Heart left ventricle (tissue), 16 donors: ENCODE results near the gene GID4. TPM values are rescaled to one million over a fixed set of nuclear protein-coding genes. Genes with fewer than 3 reads are reported as not detected.

Source experiments
- ATAC-seq, 4 donors: fragments of 200-7000 bp; cut with Tn5 transposase; one replicate each; pipeline ENCODE4 v1.9.1; 2020 to 2022; ENCODE audit warnings: moderate library complexity in 4 of 4, mild to moderate bottlenecking in 3 of 4, moderate number of reproducible peaks in 1 of 4
- DNase-seq, 5 donors: peaks; one replicate each; pipeline ENCODE4 v3.0.0-alpha.2; 2020
- H3K27ac ChIP-seq, 12 donors: fragments of 200-600 bp; sonication (generic) in 4 of 12; one replicate each; pipeline versions ENCODE4 v1.5.0 to v1.8.0; 2016 to 2022; ENCODE audit warnings: mild to moderate bottlenecking in 2 of 12
- H3K27me3 ChIP-seq, 9 donors: fragments of 200-600 bp; sonication (generic) in 2 of 9; one replicate each; pipeline versions ENCODE4 v1.5.1 to v1.8.0; 2016 to 2022; ENCODE audit warnings: mild to moderate bottlenecking in 3 of 9
- H3K36me3 ChIP-seq, 9 donors: fragments of 200-600 bp; sonication (generic) in 2 of 9; one replicate each; pipeline versions ENCODE4 v1.5.0 to v1.8.0; 2018 to 2022; ENCODE audit warnings: mild to moderate bottlenecking in 2 of 9
- H3K4me1 ChIP-seq, 12 donors: fragments of 200-600 bp; sonication (generic) in 4 of 12; one replicate each; pipeline versions ENCODE4 v1.5.0 to v1.8.0; 2016 to 2022; ENCODE audit warnings: mild to moderate bottlenecking in 3 of 12
- H3K4me3 ChIP-seq, 12 donors: fragments of 200-600 bp; sonication (generic) in 4 of 12; one replicate each; pipeline versions ENCODE4 v1.5.0 to v1.8.0; 2017 to 2022; ENCODE audit warnings: mild to moderate bottlenecking in 9 of 12, moderate library complexity in 4 of 12
- H3K9me3 ChIP-seq, 12 donors: fragments of 200-600 bp; sonication (generic) in 4 of 12; one replicate each; pipeline versions ENCODE4 v1.5.0 to v1.8.0; 2016 to 2022; ENCODE audit warnings: mild to moderate bottlenecking in 1 of 12
- POLR2A ChIP-seq, 2 donors: fragments of 450-650 bp; IDR thresholded peaks; one replicate each; pipeline ENCODE4 v1.6.1; 2017; ENCODE audit warnings: antibody characterized with exemption in 2 of 2, mild to moderate bottlenecking in 2 of 2, moderate library complexity in 2 of 2
- WGBS, 4 donors: extraction: QIAGEN DNeasy Blood & Tissue Kit in 2 of 4; methylation state at CpG; one replicate each; pipeline versions ENCODE4 v1.1.5 to v1.1.7; 2013 to 2018; 5-methylcytosine and 5-hydroxymethylcytosine counted together
- intact Hi-C, 10 donors: fragments of 100-400 bp; cut with DNase I; formaldehyde crosslinking; loops; one replicate each; pipeline versions ENCODE4 v1.11.1 to v1.14.2; 2022
- polyA plus RNA-seq, 2 donors: library from polyadenylated mRNA; stranded (reverse); fragments of 200-250 nt; gene quantifications; one replicate each; pipeline ENCODE4 v1.2.3, GENCODE V29; 2013
- total RNA-seq, 9 donors: library from RNA; depleted of rRNA in 2 of 9; stranded (reverse); fragments of >200 nt in 2 of 9; fragmentation: NEBNext Ultra II Directional in 3 of 9; extraction: Animal tissue kit (Norgen Biotek cat#: 25700) in 3 of 9; gene quantifications; one replicate each; pipeline versions ENCODE4 v1.1.0 to v1.2.4, GENCODE V29; 2016 to 2023
- TF ChIP-seq, protein P1 (sequence below), 12 donors: fragments of 200-600 bp; sonication (generic) in 4 of 12; IDR thresholded peaks; one replicate each; pipeline versions ENCODE4 v1.5.0 to v1.8.0; 2018 to 2022; ENCODE audit warnings: antibody characterized with exemption in 12 of 12, mild to moderate bottlenecking in 5 of 12
- donor health status: ischemic (EF 13 %, LVEDD 7.1; RV severe dilation, severe dysfunction).
- donor health status: healthy with polysubstance abuse.
- donor health status: DM: no; HTN: yes; CAD: no.
- donor health status: DM: no; HTN: no; CAD: no.
- donor health status: ischemic (EF 25% LVEDD 6.9; RV normal size, moderate dysfunction).
- donor health status: ischemic (EF 25% LVEDD 5.7; RV mildly dilated, moderate dysfunction).
- donor health status: healthy.
- donor health status: DM: yes; HTN: yes; CAD: no.
- donor health status: ischemic (EF 35%, LVEDD 5.7; RV mildly dilated, moderate dysfunction).
- donor health status: nonischemic (EF 11% LVEDD 7.7; RV severe dilation, severe dysfunction).
- donor health status: DM: yes; HTN: yes; CAD: no.
- donor health status: PGD.
- donor health status: ischemic (EF 29% LVEDD 5.4; RV normal size, mild dysfunction).
- donor health status: nonischemic (EF 23%, LVEDD 6.1; RV moderate dilation, normal function).

Gene GID4
- total and polyA plus RNA-seq, 11 donors: 8.0 to 27.7 (median 18.2) TPM

DNA sequence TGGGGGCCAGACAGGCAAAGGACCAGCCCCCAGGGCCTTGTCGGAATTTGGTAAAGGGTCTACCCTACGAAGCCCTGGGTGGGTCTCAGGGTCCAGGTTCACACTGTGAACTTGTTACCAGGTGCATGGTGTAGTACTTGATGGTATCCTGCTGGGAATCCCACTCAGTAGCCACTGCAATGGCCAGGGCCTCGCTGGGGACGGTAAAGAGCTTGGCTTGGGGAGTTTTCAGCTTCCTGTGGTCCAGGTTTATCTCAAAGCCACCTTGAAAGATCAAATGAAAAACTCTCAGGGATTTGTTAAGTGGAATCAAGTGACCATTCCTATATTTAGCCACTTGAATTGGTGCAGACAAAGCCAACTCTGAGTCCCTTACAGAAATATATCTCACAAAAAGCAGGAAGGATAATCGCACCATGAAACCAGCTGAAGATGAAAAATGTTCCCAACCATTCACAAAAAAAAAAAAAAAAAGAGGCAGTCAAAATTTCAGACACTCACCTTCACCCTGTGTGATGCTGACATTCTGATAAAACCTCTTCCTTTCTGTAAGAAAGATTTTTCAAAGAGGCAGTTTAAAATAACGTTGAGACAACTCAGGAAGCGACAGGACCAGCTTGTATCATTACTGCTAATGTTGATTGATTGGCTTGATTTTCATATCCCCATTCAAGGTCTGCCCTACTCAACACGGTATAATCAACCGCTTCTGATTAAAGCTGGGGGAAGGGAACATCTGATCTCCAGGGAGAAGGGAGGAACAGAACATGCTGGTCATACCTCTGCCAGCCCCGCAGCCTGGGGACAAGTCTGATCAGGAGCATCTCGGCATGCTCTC, 10.9 kb upstream of the GID4 start:
- DNase-seq: no peak
- H3K9me3 ChIP-seq: no peaks in the 10 kb centered on the region
- TF ChIP-seq, protein P1, sequence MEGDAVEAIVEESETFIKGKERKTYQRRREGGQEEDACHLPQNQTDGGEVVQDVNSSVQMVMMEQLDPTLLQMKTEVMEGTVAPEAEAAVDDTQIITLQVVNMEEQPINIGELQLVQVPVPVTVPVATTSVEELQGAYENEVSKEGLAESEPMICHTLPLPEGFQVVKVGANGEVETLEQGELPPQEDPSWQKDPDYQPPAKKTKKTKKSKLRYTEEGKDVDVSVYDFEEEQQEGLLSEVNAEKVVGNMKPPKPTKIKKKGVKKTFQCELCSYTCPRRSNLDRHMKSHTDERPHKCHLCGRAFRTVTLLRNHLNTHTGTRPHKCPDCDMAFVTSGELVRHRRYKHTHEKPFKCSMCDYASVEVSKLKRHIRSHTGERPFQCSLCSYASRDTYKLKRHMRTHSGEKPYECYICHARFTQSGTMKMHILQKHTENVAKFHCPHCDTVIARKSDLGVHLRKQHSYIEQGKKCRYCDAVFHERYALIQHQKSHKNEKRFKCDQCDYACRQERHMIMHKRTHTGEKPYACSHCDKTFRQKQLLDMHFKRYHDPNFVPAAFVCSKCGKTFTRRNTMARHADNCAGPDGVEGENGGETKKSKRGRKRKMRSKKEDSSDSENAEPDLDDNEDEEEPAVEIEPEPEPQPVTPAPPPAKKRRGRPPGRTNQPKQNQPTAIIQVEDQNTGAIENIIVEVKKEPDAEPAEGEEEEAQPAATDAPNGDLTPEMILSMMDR (IDR thresholded peaks at IDR 0.05): no peak
- H3K27me3 ChIP-seq: no peaks in the 10 kb centered on the region
- intact Hi-C loops: loop anchor here in 3 of 10 donors (2.0 to 5.0 kb wide), 3 partner anchors 14 to 56 kb away; partner anchors contain the start of genes DRC3 (in 1 of the 3) and TOM1L2 (in 1 of the 3)
- peaks cover 0 to 25% (median 4%) of the 10 kb centered on the region in 9 donors for H3K36me3 ChIP-seq
- peaks cover 0 to 59% (median 23%) of the 10 kb centered on the region in 12 donors for H3K4me1 ChIP-seq
- no peak overlapping the region for H3K4me3 ChIP-seq
- peak overlapping the region; percentile 49 to 93 (median 78) for H3K27ac ChIP-seq
- peak; percentile 38 to 70 (median 48) for ATAC-seq
- WGBS, 4 donors: 38 to 56% (median 47%) methylated on average over 11 of the region's 11 CpGs

DNA sequence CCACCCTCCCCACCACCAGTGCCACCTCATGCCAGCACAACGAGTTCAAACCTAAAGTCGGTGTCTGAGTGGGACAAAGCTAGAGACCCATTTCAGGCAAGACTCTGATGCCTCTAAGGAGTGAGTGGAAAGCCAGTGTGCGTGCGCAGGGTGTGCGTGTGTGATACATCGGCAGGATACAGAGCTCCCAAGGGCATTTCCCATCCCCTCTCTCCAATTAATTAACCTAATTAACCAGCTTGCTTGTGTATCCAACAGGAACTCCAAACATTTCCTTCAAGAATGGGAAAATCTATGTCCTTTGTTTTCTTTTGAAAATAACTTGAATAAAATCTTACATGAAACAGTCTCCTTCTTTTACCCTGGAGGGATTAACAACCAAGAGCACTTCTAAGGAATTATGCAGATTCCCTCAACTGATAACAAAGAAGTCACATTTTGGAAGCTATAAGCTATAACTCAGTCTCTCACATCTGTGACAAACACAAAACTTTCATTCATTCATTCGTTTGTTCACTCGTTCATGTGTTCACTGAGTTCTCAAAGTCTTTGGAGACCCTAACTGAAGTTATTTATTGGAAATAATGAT, 10.2 kb upstream of the GID4 start:
- no peak overlapping the region for H3K4me3 ChIP-seq
- no peaks in the 10 kb centered on the region for H3K27me3 ChIP-seq
- ATAC-seq: peak in 1 of 4 donors; percentile 2
- whole genome bisulfite sequencing, 4 donors: 57 to 68% (median 61%) methylated on average over 8 of the region's 8 CpGs
- no peaks in the 10 kb centered on the region for H3K9me3 ChIP-seq
- no peak for DNase-seq
- TF ChIP-seq, protein P1 (IDR thresholded peaks at IDR 0.05): no peak
- TF ChIP-seq POLR2A (IDR thresholded peaks at IDR 0.05): no peak
- intact Hi-C loops: loop anchor here in 3 of 10 donors (2.0 to 5.0 kb wide), 3 partner anchors 14 to 56 kb away; partner anchors contain the start of genes DRC3 (in 1 of the 3) and TOM1L2 (in 1 of the 3)
- peaks cover 0 to 18% (median 4%) of the 10 kb centered on the region in 9 donors for H3K36me3 ChIP-seq
- peak overlapping the region in 11 of 12 donors; percentile 23 to 93 (median 79) for H3K27ac ChIP-seq
- H3K4me1 ChIP-seq: peaks cover 0 to 59% (median 24%) of the 10 kb centered on the region in 12 donors

DNA sequence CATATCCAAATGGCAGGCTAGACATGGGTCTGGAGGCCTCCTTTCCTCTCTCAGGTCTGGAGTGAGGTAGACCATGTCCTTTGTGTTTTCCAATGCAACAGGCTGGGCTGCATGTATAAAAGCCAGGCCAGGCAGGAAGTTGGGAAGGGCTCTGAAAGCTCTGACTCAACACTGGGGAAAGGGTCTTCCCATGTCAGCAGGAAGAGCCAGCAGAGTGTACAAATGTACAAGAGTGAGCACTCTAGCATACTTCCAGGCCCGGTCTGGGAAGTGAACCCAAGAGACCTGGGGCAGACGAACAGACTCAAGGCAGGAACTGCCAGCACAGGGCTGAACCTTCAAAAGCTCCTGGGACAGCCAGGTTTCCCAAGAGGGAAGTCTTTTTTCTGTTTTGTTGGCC, 7.3 kb upstream of the GID4 start:
- intact Hi-C loops: loop anchor here (2.0 to 10.0 kb wide), 17 partner anchors 37 to 677 kb away; partner anchors contain the start of genes RAI1 (in 7 of the 10), DRC3 (in 2 of the 10) and TOM1L2 (in 2 of the 10)
- Histone ChIP-seq H3K9me3 (no peaks in the 10 kb centered on the region), H3K36me3 (peaks cover 0 to 12% (median 0%) of the 10 kb centered on the region in 9 donors), H3K4me3 (no peak overlapping the region), H3K27me3 (no peaks in the 10 kb centered on the region), H3K27ac (peak overlapping the region in 11 of 12 donors; percentile 3 to 66 (median 39)), H3K4me1 (peaks cover 0 to 50% (median 23%) of the 10 kb centered on the region in 12 donors)
- peak; percentile 2 to 49 (median 22) for ATAC-seq
- 16 to 47% (median 35%) methylated on average over 2 of the region's 2 CpGs for WGBS, 4 donors
- no peak for TF ChIP-seq POLR2A (IDR thresholded peaks at IDR 0.05)
- TF ChIP-seq, protein P1 (IDR thresholded peaks at IDR 0.05): no peak
- no peak for DNase-seq
